A673 (cell line): Measurements from ENCODE around the gene ETV6. TPM values are rescaled to one million over a fixed set of nuclear protein-coding genes. Genes with fewer than 3 reads are reported as not detected.

Source experiments
- BruUV-seq: library from RNA; stranded (reverse); fragments of 400-500 nt; replicated peaks from 2 replicates; lab custom pipeline; 2021; lab: Mats Ljungman, UMichigan
- CTCF ChIA-PET: fragments of 300-600 bp; sonication (Branson Sonifier 250); formaldehyde crosslinking; loops from one replicate; lab custom pipeline; 2022; ENCODE audit warnings: antibody characterized with exemption; lab: Charles Lee
- POLR2A ChIA-PET: fragments of 300-600 bp; sonication (Branson Sonifier 250); formaldehyde crosslinking; loops from one replicate; lab custom pipeline; 2022; ENCODE audit warnings: antibody characterized with exemption; ENCODE audit not compliant: low non-redundant PET; lab: Charles Lee
- DNase-seq: peaks from one replicate; pipeline ENCODE4 v3.0.0-alpha.2; 2015; ENCODE audit warnings: low spot score
- H3K27ac ChIP-seq: fragments of 200-600 bp; sonication (generic); 2 replicates; pipeline ENCODE4 v1.5.1; 2016; ENCODE audit warnings: mixed run types, low read depth, mild to moderate bottlenecking, mixed read lengths, antibody characterized with exemption, low read length; ENCODE audit not compliant: poor library complexity, severe bottlenecking
- H3K27me3 ChIP-seq: fragments of 200-600 bp; sonication (generic); replicated peaks from 2 replicates; pipeline ENCODE4 v1.6.1; 2017; ENCODE audit warnings: mixed run types, low read depth, mild to moderate bottlenecking, mixed read lengths, antibody characterized with exemption, low read length; ENCODE audit not compliant: insufficient read depth, poor library complexity
- H3K36me3 ChIP-seq: fragments of 200-600 bp; sonication (generic); 2 replicates; pipeline ENCODE4 v1.6.1; 2016; ENCODE audit warnings: mixed run types, mild to moderate bottlenecking, mixed read lengths, antibody characterized with exemption, low read length; ENCODE audit not compliant: insufficient read depth, poor library complexity, severe bottlenecking
- H3K4me1 ChIP-seq: fragments of 200-600 bp; sonication (generic); 2 replicates; pipeline ENCODE4 v1.6.1; 2017; ENCODE audit warnings: mixed run types, mild to moderate bottlenecking, mixed read lengths, antibody characterized with exemption, low read length; ENCODE audit not compliant: insufficient read depth, poor library complexity, severe bottlenecking
- H3K4me3 ChIP-seq: fragments of 200-600 bp; sonication (generic); 2 replicates; pipeline ENCODE4 v1.5.1; 2016; ENCODE audit warnings: low read depth, mixed run types, mild to moderate bottlenecking, mixed read lengths, low read length; ENCODE audit not compliant: poor library complexity, severe bottlenecking
- H3K9me3 ChIP-seq: fragments of 200-600 bp; sonication (generic); 2 replicates; pipeline ENCODE4 v1.6.1; 2016; ENCODE audit warnings: mixed run types, low read depth, mild to moderate bottlenecking, mixed read lengths, antibody characterized with exemption, low read length; ENCODE audit not compliant: poor library complexity, severe bottlenecking
- EZH2 ChIP-seq: fragments of 200-600 bp; sonication (generic); IDR thresholded peaks from 2 replicates; pipeline ENCODE4 v1.6.1; 2017; ENCODE audit warnings: borderline replicate concordance, low read depth, mild to moderate bottlenecking, mixed read lengths, antibody characterized with exemption, low read length; ENCODE audit not compliant: poor library complexity, severe bottlenecking
- intact Hi-C: fragments of 100-400 bp; cut with micrococcal nuclease; formaldehyde crosslinking; loops from one replicate; pipeline ENCODE4 v1.10.0; 2022; ENCODE audit not compliant: unreplicated experiment
- total RNA-seq: library from RNA; stranded (reverse); gene quantifications from 2 replicates; pipeline ENCODE4 v1.2.3, GENCODE V29; 2021
- TF ChIP-seq, protein P1 (sequence below): fragments of 300-800, 200-600 bp; sonication (generic); conservative IDR thresholded peaks from 2 replicates; pipeline ENCODE4 v1.5.1; 2017; ENCODE audit warnings: low read depth, mild to moderate bottlenecking, antibody characterized with exemption, low read length, moderate library complexity, mixed read lengths

The ETV6 gene
- total RNA-seq, 1 experiment from 2014 or later: 32.4 TPM

DNA sequence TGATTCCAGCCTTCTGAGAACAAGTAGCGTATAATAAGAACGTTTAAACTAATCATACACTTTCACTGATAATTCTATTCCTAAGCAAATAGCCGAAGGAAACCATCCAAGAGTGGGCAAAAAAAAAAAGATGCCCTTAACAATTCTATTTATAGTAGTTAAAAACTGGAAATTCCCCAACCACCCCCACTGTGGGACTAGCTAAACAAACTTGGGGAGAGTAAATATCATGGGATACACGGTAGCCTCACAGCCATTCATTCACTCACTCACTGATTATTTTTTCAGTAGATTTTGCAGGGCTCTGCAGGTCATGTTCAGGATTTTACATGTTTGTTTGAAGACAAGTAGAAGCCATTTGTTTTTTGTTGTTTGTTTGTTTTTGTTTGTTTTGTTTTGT lies 197.0 kb downstream of the ETV6 start:
- no peak for DNase-seq
- H3K9me3 ChIP-seq: no peaks in the 10 kb centered on the region
- H3K36me3 ChIP-seq: peaks cover 5% of the 10 kb centered on the region
- H3K27me3 ChIP-seq: no peaks in the 10 kb centered on the region
- CTCF ChIA-PET: no interaction called here
- no peaks in the 10 kb centered on the region for H3K4me1 ChIP-seq
- intact Hi-C loops: no loop called here
- POLR2A ChIA-PET: no interaction called here
- no peak overlapping the region for H3K27ac ChIP-seq
- no TSS peak for BruUV-seq
- no peak for TF ChIP-seq EZH2
- TF ChIP-seq, protein P1, sequence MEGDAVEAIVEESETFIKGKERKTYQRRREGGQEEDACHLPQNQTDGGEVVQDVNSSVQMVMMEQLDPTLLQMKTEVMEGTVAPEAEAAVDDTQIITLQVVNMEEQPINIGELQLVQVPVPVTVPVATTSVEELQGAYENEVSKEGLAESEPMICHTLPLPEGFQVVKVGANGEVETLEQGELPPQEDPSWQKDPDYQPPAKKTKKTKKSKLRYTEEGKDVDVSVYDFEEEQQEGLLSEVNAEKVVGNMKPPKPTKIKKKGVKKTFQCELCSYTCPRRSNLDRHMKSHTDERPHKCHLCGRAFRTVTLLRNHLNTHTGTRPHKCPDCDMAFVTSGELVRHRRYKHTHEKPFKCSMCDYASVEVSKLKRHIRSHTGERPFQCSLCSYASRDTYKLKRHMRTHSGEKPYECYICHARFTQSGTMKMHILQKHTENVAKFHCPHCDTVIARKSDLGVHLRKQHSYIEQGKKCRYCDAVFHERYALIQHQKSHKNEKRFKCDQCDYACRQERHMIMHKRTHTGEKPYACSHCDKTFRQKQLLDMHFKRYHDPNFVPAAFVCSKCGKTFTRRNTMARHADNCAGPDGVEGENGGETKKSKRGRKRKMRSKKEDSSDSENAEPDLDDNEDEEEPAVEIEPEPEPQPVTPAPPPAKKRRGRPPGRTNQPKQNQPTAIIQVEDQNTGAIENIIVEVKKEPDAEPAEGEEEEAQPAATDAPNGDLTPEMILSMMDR: no peak
- no peak overlapping the region for H3K4me3 ChIP-seq

DNA sequence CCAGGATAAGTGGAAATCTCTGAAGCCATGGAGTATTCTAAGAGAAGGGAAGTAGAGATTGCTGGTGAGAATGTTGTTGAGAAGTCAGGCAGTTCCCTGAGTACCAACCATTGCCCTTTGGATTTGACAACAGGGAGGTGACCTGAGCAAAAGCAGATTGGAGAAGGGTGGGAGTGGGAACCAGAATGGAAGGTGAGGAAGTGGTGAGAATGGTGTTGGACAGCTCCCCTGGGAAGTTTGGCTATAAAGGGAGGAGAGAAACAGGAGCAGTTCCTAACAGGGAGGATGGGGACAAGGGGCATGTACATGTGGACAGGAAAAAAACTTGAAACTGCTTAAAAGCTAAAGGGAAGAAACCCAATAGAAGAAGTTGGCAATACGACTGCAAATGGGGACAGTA lies 198.1 kb downstream of the ETV6 start:
- Histone ChIP-seq H3K27ac (no peak overlapping the region), H3K4me1 (peaks cover 7% of the 10 kb centered on the region), H3K36me3 (peaks cover 5% of the 10 kb centered on the region), H3K4me3 (no peak overlapping the region), H3K9me3 (no peaks in the 10 kb centered on the region), H3K27me3 (no peaks in the 10 kb centered on the region)
- CTCF ChIA-PET: no interaction called here
- no peak for DNase-seq
- intact Hi-C loops: no loop called here
- TF ChIP-seq, protein P1: no peak
- TF ChIP-seq EZH2: no peak
- BruUV-seq: no TSS peak
- POLR2A ChIA-PET: no interaction called here

DNA sequence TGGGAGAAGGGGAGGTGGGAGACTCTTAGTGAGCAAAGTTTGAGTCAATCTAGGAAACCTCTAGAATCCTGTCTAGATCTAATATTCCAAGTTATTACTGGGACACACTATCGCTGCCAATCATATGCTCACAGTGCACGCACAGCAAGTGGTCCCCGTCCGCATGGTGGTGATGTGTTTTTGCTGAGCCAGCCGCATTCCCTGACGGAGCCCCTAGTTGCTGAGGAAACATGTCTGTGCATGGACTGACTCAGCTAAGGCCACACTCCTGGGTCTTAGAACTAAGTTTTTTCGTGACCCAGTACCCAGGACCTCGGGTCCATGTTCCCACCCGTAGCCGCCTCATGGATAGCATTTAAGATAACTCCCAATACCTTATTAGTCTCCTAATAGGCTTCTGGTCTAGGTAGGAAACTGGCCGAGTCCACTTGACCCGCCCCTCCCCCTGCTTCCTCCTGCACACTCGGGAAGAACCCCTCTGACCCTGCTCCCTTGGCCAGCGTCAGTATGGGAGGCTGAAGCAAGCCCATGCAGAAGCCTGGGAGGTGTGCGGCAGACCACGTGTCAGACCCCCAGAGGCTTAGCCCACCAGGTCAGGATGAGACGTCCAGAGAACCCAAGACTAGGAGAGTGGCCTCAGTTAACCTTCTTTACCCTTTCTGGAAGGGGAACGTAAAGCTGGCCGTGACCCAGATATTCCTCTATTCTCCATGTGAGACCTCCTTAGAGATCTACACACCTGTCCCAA lies 200.5 kb downstream of the ETV6 start:
- H3K27ac ChIP-seq: no peak overlapping the region
- H3K4me1 ChIP-seq: peaks cover 16% of the 10 kb centered on the region
- DNase-seq: no peak
- BruUV-seq: no TSS peak
- no peak overlapping the region for H3K4me3 ChIP-seq
- no peaks in the 10 kb centered on the region for H3K27me3 ChIP-seq
- intact Hi-C loops: no loop called here
- no peaks in the 10 kb centered on the region for H3K9me3 ChIP-seq
- POLR2A ChIA-PET: no interaction called here
- CTCF ChIA-PET: no interaction called here
- TF ChIP-seq EZH2: no peak
- TF ChIP-seq, protein P1: no peak
- H3K36me3 ChIP-seq: peaks cover 10% of the 10 kb centered on the region
